DND-41 (cell line): ENCODE results near the gene MCFD2.

Source experiments
- ATAC-seq: fragments of 200-7000 bp; cut with Tn5 transposase; 3 replicates; pipeline ENCODE4 v1.9.1; 2021; ENCODE audit warnings: low read depth; ENCODE audit not compliant: insufficient read depth
- DNase-seq: peaks from one replicate; pipeline ENCODE4 v3.0.0-alpha.2; 2020
- H2AFZ ChIP-seq: 2 replicates; pipeline ENCODE4 v1.6.0; 2012; ENCODE audit warnings: low read depth, low read length
- H3K27ac ChIP-seq: 2 replicates; pipeline ENCODE4 v1.5.1; 2012; ENCODE audit warnings: low read length, inconsistent platforms
- H3K27me3 ChIP-seq: fragments of 200-600 bp; sonication (generic); 2 replicates; pipeline ENCODE4 v1.6.0; 2012; ENCODE audit warnings: low read length, mild to moderate bottlenecking, inconsistent platforms; ENCODE audit not compliant: insufficient read depth, poor library complexity
- H3K36me3 ChIP-seq: 2 replicates; pipeline ENCODE4 v1.5.1; 2012; ENCODE audit warnings: low read length, inconsistent platforms; ENCODE audit not compliant: insufficient read depth
- H3K4me1 ChIP-seq: 2 replicates; pipeline ENCODE4 v1.5.1; 2012; ENCODE audit warnings: mild to moderate bottlenecking, low read length; ENCODE audit not compliant: insufficient read depth
- H3K4me2 ChIP-seq: 2 replicates; pipeline ENCODE4 v1.6.0; 2012; ENCODE audit warnings: mild to moderate bottlenecking, moderate library complexity, low read length, inconsistent platforms; ENCODE audit not compliant: insufficient read depth
- H3K4me3 ChIP-seq, 2 experiments: fragments of 200-600 bp in 1 of 2; shearing (Covaris generic) in 1 of 2; 2 replicates each; pipeline ENCODE4 v1.5.1; 2012 to 2016; ENCODE audit warnings: inconsistent platforms in 2 of 2, low read length in 2 of 2, mild to moderate bottlenecking in 2 of 2, low read depth in 1 of 2, moderate library complexity in 1 of 2
- H3K79me2 ChIP-seq: 2 replicates; pipeline ENCODE4 v1.6.0; 2012; ENCODE audit warnings: low read length, inconsistent platforms; ENCODE audit not compliant: insufficient read depth
- H3K9ac ChIP-seq: 2 replicates; pipeline ENCODE4 v1.6.0; 2012; ENCODE audit warnings: low read depth, mild to moderate bottlenecking, inconsistent platforms, low read length, moderate library complexity
- H3K9me3 ChIP-seq: 2 replicates; pipeline ENCODE4 v1.5.1; 2012; ENCODE audit warnings: low read length, moderate library complexity, mild to moderate bottlenecking, inconsistent platforms; ENCODE audit not compliant: insufficient read depth, severe bottlenecking
- H4K20me1 ChIP-seq: 2 replicates; pipeline ENCODE4 v1.6.0; 2012; ENCODE audit warnings: low read length; ENCODE audit not compliant: insufficient read depth
- CTCF ChIP-seq: IDR thresholded peaks from 2 replicates; pipeline ENCODE4 v1.5.1; 2012; ENCODE audit warnings: borderline replicate concordance, low read length, moderate library complexity, mild to moderate bottlenecking; ENCODE audit not compliant: poor library complexity, severe bottlenecking; ENCODE audit errors: extremely low read depth
- EZH2 ChIP-seq: IDR thresholded peaks from 3 replicates; pipeline ENCODE4 v1.6.1; 2012; ENCODE audit warnings: borderline replicate concordance, low read depth, mild to moderate bottlenecking, moderate library complexity, low read length, inconsistent platforms; ENCODE audit not compliant: severe bottlenecking

MCFD2 gene

GRCh38 chr2:46915281-46915810 is at the start of gene MCFD2:
MCFD2 (minus strand) TSS chr2:46915806; CDS start chr2:46909171, 6,635 bp downstream.
- peaks cover 82% of the 10 kb centered on the region for H3K79me2 ChIP-seq
- TF ChIP-seq CTCF = no peak
- peaks cover 48% of the 10 kb centered on the region for H3K4me1 ChIP-seq

GRCh38 chr2:46964835-46965560 is 49.4 kb upstream of the MCFD2 start:
- Histone ChIP-seq H4K20me1 (peaks cover 40% of the 10 kb centered on the region), H3K79me2 (peaks cover 69% of the 10 kb centered on the region), H3K9me3 (no peaks in the 10 kb centered on the region), H3K36me3 (peaks cover 60% of the 10 kb centered on the region), H3K4me2 (no peak overlapping the region), H3K9ac (no peak overlapping the region), H3K4me1 (no peaks in the 10 kb centered on the region), H2AFZ (no peak overlapping the region), H3K27me3 (no peaks in the 10 kb centered on the region), H3K4me3 (no peak overlapping the region), H3K27ac (no peak overlapping the region)
- no peak for TF ChIP-seq CTCF
- TF ChIP-seq EZH2 = no peak
- ATAC-seq (no peak), DNase-seq (no peak)

More at GRCh38 chr2:46915281-46915810, at the start of gene MCFD2:
- no peaks in the 10 kb centered on the region for H3K27me3 ChIP-seq
- H3K9ac ChIP-seq = peak within 1 kb of the TSS; percentile 95
- no peaks in the 10 kb centered on the region for H3K9me3 ChIP-seq
- H3K36me3 ChIP-seq = peaks cover 15% of the 10 kb centered on the region
- no peak for DNase-seq
- peak within 1 kb of the TSS; percentile 87 for H3K27ac ChIP-seq
- H2AFZ ChIP-seq = peak within 1 kb of the TSS; percentile 89
- peak within 1 kb of the TSS; percentile 92 for H3K4me2 ChIP-seq
- peaks cover 24% of the 10 kb centered on the region for H4K20me1 ChIP-seq
- H3K4me3 ChIP-seq = peak within 1 kb of the TSS; percentile 70 to 79
- ATAC-seq = peak; percentile 63

GRCh38 chr2:46963941-46964673 is 48.5 kb upstream of the MCFD2 start:
- Histone ChIP-seq H4K20me1 (peaks cover 38% of the 10 kb centered on the region), H3K36me3 (peaks cover 64% of the 10 kb centered on the region), H3K9me3 (no peaks in the 10 kb centered on the region), H3K27me3 (no peaks in the 10 kb centered on the region), H3K27ac (0 out of 2 replicates have a peak overlapping the region, but pooled peaks have one; percentile 37), H3K4me1 (no peaks in the 10 kb centered on the region), H3K4me3 (no peak overlapping the region), H3K9ac (no peak overlapping the region), H2AFZ (no peak overlapping the region), H3K4me2 (no peak overlapping the region), H3K79me2 (peaks cover 71% of the 10 kb centered on the region)
- TF ChIP-seq CTCF (no peak), EZH2 (no peak)
- ATAC-seq = no peak; the same call in 2 of the 3 replicates
- DNase-seq = no peak
